Tibial nerve (tissue), 4 donors: Measurements from ENCODE around the gene TSPAN13.

Experiments
- EP300 ChIP-seq, 2 donors: sonication (generic); formaldehyde crosslinking; IDR thresholded peaks; one replicate each; pipeline ENCODE4 v1.6.1; 2017; ENCODE audit warnings: antibody characterized with exemption in 2 of 2, mild to moderate bottlenecking in 1 of 2
- POLR2A ChIP-seq, 2 donors: fragments of 450-650 bp; IDR thresholded peaks; one replicate each; pipeline ENCODE4 v1.6.1; 2017; ENCODE audit warnings: antibody characterized with exemption in 2 of 2, mild to moderate bottlenecking in 2 of 2, moderate library complexity in 2 of 2
- TF ChIP-seq, protein P1 (sequence below), 5 experiments: fragments of 200-600 bp in 3 of 5; fragments of 450-650 bp in 2 of 5; sonication (generic) in 3 of 5; IDR thresholded peaks; one replicate each; pipeline ENCODE4 v1.5.1; 2016 to 2019; ENCODE audit warnings: antibody characterized with exemption in 5 of 5, mild to moderate bottlenecking in 3 of 5, moderate library complexity in 2 of 5

DNA sequence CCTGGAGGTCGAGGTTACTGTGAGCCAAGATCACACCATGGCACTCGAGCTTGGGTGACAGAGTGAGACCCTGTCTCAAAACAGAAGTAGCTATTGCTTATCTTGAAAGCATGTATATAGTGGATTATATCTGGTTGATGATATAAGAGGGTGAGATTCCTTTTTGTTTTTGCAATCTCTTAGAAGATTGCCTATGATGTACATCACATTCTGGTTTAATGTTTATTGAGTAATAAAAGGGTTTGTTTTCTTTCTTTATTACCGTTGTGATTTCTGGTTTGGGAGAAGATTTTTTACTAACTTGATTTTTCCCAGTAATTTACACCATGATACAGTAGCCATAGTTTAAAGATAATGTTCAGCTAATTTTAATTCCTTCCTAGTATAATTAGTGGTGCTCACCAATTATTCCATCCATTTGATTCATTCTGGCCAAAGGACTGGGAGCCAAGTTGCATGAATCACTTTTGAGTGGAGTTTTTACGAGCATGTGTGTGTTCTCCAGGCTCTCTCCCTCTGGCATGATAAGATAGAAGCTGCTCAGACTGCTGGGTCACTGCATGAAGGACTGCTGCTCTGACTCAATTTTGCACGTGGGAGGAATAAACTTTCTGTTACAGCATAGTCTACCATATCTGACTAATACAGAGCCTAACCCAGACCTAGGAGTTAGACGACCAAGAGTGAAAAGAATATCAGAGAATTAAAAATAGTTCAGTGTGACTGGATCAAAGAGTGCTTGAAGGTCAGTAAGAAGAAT is 13.5 kb upstream of the TSPAN13 start:
- TF ChIP-seq, protein P1, sequence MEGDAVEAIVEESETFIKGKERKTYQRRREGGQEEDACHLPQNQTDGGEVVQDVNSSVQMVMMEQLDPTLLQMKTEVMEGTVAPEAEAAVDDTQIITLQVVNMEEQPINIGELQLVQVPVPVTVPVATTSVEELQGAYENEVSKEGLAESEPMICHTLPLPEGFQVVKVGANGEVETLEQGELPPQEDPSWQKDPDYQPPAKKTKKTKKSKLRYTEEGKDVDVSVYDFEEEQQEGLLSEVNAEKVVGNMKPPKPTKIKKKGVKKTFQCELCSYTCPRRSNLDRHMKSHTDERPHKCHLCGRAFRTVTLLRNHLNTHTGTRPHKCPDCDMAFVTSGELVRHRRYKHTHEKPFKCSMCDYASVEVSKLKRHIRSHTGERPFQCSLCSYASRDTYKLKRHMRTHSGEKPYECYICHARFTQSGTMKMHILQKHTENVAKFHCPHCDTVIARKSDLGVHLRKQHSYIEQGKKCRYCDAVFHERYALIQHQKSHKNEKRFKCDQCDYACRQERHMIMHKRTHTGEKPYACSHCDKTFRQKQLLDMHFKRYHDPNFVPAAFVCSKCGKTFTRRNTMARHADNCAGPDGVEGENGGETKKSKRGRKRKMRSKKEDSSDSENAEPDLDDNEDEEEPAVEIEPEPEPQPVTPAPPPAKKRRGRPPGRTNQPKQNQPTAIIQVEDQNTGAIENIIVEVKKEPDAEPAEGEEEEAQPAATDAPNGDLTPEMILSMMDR (IDR thresholded peaks at IDR 0.05) = no peak
- no peak for TF ChIP-seq POLR2A (IDR thresholded peaks at IDR 0.05)
- TF ChIP-seq EP300 (IDR thresholded peaks at IDR 0.05) = no peak
